ENCODE measurements around the gene RNF25. TPM values are rescaled to one million over a fixed set of nuclear protein-coding genes. Genes with fewer than 3 reads are reported as not detected.
A peak's percentile ranks its signal among the peaks of the same experiment; 100 is the strongest.

The RNF25 gene, protein sequence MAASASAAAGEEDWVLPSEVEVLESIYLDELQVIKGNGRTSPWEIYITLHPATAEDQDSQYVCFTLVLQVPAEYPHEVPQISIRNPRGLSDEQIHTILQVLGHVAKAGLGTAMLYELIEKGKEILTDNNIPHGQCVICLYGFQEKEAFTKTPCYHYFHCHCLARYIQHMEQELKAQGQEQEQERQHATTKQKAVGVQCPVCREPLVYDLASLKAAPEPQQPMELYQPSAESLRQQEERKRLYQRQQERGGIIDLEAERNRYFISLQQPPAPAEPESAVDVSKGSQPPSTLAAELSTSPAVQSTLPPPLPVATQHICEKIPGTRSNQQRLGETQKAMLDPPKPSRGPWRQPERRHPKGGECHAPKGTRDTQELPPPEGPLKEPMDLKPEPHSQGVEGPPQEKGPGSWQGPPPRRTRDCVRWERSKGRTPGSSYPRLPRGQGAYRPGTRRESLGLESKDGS
- polyA plus RNA-seq, result 10 to 100 TPM; 10.3 to 29.2 (median 18.9) TPM

DNA sequence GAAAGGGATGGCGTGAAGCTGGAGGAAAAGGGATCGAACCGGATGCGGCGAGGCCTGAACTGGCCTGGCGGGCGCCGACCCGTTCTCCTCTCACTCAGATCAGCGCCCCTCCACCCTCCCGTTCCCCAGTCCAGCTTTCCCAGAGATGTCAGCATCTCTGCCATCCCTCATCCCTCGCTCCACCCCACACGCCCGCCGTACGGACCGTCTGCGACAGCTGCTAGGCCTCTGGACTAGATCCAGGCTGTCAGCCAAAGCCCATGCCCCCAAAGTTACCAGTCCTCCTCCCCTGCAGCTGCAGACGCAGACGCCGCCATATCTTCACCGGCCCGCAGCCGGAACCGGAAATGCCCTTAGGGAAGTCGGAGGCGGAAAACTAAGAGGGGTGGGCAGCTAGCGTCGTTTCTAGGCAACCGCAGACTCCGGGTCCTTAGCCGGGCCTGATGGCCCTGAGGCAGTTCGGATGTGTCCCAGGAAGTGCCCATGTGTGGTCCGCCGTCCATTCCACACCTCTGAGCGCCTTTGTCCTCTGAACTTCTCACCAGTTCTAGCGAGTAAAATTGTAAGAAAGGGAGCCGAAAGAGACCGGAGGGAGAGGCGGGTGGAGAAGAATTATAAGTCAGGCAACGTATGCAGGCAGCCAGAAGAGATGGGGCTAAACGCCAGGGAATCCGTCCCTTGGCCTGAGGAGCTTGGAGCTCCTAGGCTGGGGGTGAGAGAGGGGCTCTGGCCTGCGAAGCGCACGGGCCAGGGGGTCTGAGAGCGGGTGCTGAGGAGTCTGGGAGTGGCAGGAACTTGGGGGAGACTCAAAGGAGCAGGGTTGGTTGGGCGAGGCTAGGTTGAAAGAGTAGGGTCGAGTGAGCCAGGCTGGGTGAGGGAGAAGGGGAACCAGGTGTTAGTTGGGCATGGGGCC is at the start of gene RNF25, which contains the start of gene STK36:
RNF25 (minus strand) TSS at position 349 of the 913 bp plus-strand sequence; CDS start at position 317, 32 bp downstream.
STK36 (plus strand) TSS at position 433 of the 913 bp plus-strand sequence. CDS start 744 bp downstream, outside the sequence.
- 0 to 1% (median 0%) methylated on average over 36 to 49 of the region's 49 CpGs for WGBS, 3 donors
- no peak within 1 kb of the TSS for H3K27ac ChIP-seq (ENCODE audit: low read depth, low read length)

DNA sequence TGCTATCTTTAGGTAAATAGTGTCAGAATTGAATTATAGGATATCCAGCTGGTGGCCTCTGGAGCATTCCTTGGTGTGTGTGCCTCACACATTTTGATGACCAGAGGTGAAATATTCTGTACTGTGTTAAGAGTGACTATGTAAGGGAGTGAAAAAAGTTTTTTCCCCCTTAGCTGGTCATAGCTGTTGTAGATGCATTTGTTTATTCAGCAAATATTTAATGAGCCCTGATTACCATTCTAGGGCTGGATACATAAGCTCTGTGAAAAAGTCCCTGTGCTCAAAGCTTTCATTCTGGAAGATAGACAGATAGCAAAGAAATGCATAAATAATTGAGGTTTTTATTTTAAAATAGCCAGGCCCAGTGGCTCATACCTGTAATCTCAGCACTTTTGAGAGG is 49.7 kb upstream of the RNF25 start:
- H3K27ac ChIP-seq (ENCODE audit: low read depth, low read length), result no peak overlapping the region

DNA sequence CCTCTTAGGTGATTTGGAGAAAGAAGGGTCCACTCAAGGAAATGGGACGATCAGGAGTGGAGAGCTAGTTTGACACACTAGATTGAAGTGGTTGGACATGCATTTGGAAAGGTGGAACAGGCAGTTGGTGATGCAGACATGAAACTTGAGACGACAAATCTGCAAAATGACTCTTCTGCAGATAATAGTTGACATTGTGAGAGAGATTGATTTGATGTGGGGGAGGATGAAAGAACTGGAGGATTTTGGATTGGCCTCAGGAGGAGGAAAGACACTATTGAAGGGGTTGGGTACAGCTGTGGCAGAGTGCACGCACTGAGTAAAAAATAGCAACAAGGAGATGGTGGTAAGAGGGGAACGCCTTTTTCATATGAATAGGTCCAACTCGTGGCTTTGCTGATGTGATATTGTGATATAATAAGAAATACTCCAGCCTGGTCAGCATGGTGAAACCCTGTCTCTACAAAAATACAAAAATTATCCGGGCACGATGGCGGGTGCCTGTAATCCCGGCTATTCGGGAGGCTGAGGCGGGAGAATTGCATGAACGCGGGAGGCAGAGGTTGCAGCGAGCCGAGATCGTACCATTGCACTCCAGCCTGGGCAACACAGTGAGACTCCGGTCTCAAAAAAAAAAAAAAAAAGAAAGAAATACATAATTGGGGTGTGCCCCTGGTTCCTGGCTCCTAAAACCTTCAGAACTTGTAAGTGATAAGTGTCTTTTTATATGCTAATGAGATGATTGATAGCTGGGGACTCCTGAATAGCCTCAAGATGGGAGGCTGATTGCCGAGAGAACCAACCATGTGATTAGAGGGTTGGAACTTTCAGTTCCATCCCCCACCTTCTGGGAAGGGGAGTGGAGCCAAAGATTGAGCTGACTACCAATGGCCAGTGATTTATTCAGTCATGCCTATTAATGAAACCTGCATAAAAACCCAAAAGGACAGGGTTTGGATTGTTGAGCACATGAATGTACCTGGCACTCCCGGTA is 48.5 kb upstream of the RNF25 start:
- H3K27ac ChIP-seq (ENCODE audit: low read depth, low read length), result no peak overlapping the region
- WGBS, 3 donors, result 94 to 96% (median 95%) methylated on average over 19 of the region's 19 CpGs

DNA sequence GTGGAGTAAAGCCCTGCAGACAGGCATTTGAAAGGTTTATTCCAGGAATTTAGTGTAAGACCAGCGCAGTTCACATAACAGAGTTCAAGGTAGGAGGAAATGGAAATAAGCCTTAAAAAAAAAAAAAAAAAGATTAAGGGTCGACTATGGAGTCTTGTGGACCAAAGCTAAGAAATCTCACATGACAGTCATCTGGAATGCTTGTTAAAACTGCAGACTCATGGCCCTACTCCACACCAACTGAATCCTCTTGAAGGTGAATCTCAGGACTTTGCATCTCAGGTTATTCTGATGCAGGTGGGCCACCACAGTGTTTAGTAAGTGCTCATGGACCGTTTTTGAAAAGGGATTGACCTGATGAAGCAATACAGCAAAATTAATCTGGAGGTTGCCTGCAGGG is 47.7 kb upstream of the RNF25 start:
- 62 to 73% (median 67%) methylated on average over 3 of the region's 3 CpGs for WGBS, 3 donors
- no peak overlapping the region for H3K27ac ChIP-seq (ENCODE audit: low read depth, low read length)

DNA sequence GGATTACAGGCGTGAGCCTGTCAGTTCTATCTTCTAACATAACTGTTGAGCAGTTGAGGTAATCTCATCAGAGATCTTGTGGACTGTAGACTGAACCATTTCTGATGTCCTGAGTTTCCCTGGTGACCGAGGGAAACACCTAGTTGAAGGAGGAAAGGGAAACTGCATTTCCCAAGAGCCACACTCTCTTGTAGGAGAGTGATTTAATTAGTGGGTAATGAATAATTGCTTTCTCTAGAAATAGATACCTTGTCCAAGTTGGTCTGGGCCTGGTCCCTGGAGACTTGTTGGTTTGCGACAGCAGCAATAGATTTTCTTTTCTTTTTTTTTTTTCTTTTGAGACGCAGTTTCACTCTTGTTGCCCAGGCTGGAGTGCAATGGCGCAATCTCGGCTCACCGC is 46.3 kb upstream of the RNF25 start:
- 81 to 95% (median 85%) methylated on average over 7 of the region's 7 CpGs for WGBS, 3 donors
- no peak overlapping the region for H3K27ac ChIP-seq (ENCODE audit: low read depth, low read length)

DNA sequence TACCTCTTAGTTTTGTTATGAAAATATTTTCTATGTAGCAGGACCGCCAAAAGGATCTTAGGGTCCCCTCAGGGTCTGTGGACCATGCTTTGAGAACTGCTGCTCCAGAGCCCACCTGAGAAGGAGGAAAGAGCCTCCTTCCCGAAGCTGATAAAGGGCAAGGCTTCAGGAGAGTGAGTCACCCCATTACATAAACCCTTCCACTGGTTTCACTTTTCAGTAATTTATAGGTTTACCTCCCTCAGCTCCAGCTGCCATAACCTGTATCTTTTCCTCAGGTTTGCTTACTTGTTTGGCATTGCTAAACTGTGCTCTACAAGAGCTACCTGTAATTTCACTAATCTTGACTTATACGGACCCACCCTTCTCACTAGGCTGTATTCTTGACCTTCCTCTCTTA is 45.5 kb upstream of the RNF25 start:
- 66 to 81% (median 78%) methylated on average over 3 of the region's 3 CpGs for WGBS, 3 donors
- no peak overlapping the region for H3K27ac ChIP-seq (ENCODE audit: low read depth, low read length)

DNA sequence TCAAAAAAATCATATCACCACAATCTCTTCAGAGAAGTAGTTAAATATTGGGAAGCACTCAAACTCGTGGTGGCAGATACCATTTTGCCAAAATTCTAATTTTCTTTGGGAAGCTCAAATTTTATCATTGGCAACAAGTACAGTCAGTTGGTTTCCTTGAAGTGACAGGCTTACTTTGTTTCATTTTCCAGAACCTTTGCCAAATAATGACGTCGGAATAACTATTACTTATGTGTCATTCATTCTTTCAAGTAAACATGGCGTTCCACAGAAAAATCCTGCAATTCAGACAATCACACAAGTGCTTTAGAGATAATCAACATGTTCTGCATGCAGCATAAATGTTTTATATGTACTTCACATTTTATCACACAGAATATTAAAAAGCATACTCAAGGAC is 44.3 kb upstream of the RNF25 start:
- WGBS, 3 donors, result 64 to 84% (median 83%) methylated on average over 4 of the region's 4 CpGs
- H3K27ac ChIP-seq (ENCODE audit: low read depth, low read length), result no peak overlapping the region

DNA sequence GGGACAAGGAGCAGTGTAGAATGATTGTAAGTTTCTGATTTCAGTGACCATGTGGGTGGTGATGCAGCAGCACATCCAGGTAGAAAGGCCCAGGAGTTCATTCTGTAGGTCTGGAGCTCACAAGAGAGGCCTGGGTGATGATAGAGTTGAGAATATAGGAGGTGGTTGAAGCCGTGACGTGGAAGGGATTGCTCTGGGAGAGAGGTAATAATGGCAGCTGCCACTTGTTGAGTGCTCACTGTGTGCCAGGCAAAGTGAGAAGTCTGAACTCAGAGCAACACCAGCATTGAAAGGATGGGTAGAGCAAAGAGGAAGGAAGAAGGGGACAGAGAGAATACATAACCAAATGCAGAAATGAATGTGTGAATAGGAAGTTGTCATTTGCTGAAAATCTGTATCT is 42.1 kb upstream of the RNF25 start:
- WGBS, 3 donors, result 84 to 97% (median 93%) methylated on average over 2 of the region's 2 CpGs
- H3K27ac ChIP-seq (ENCODE audit: low read depth, low read length), result no peak overlapping the region

DNA sequence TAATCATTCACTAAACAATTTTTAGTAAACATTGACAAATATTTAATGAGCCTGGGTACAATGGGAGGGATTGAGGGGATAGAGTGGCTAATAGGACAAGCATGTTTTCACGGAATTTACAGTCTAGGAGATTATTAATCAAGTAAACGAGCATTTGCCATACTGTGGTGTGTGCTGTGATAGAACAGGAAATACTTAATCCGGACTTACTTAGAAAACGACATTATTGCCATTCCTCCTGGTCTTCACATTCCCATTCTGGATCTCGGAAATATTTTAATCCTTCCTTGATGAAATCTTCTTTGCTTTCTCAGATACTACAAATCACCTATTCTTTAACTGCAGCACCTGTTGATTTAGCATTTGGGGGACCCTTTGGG is 39.7 kb upstream of the RNF25 start:
- WGBS, 3 donors, result 8 to 10% (median 8%) methylated on average over 5 of the region's 5 CpGs
- no peak overlapping the region for H3K27ac ChIP-seq (ENCODE audit: low read depth, low read length)

DNA sequence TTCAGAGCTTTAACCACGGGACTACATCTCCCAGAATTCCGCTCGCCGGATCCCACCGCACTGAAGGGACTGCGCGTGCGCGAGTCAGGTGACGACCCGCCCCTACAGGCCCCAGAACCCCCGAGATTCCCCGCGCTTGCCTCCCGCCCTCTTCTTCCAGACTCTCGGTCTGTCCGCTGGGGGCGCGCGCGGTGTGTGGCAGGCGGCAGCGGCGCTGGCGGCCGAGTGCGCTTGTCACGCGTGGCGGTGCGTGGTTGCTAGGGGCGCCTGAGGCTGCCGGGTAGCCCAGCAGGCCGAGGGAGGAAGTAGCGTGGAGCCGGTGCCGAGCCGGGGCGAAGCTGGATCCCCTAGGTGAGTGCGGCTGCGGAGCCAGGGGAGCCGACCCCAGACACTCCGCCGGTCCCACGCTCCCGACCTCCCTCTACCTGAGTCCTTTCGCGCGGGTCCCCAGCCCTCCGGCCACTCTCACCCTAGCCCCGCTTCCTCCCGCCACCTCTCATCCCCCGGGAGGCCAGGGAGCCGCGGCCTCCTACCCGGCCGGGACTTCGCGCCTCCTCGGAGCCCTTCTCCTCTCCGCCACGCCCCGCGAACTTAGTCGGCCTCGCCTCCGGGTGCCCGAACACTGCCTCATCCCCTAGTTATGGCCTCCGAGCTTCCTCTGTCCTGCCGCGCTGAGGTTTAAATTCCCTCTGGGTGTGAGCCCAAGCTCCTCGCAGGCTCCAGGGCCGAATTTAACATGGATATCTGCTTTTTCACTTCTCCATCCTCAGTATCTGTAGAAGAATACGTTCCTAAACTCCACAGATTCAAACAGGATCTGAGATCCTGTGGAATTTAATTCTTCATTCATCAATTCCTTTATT is 39.1 kb upstream of the RNF25 start, which contains the start of gene TTLL4:
TTLL4 (plus strand) TSS at position 149 of the 863 bp plus-strand sequence. CDS start 26,842 bp downstream, outside the sequence.
- WGBS, 3 donors, result 0 to 1% (median 0%) methylated on average over 62 to 74 of the region's 74 CpGs

DNA sequence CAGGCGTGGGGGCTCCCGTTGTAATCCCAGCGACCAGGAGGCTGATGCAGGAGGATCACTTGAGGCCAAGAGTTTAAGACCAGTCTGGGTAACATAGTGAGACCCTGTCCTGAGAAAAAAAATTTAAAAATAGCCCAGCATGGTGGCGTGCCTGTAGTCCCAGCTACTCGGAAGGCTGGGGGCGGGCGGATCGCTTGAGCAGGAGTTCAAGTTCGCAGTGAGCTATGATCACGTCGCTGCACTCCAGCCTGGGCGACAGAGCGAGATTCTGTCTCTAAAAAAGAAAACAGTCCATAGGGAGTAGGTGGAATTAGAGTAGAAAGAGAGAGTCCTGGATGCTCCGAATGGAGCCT is 38.5 kb upstream of the RNF25 start:
- WGBS, 3 donors, result 39 to 54% (median 40%) methylated on average over 14 of the region's 14 CpGs
- H3K27ac ChIP-seq (ENCODE audit: low read depth, low read length), result no peak overlapping the region

More for the DNA sequence above, 39.1 kb upstream of the RNF25 start, which contains the start of gene TTLL4:
- H3K27ac ChIP-seq (ENCODE audit: low read depth, low read length), result peak within 1 kb of the TSS; percentile 88

DNA sequence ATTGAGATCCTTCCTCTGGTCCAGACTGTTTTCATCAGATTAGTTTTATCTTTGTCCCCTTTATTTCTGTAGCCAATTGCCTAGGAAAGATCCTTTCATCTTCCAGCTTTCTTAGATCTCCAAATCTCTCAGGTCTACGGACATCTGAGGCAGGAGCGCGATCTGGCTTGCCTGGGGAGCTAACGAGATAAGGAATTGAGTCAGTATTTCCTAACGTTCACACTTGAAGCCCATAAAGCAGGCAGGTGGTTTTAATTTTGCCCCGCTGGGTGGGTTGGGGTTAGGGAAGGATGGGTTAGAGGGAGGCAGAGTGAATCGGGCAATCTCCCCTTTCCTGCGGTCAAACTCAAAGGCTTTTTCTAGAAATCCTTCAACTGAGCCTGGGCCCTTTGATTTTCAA is 38.1 kb upstream of the RNF25 start:
- 77 to 90% (median 83%) methylated on average over 8 of the region's 8 CpGs for WGBS, 3 donors
- H3K27ac ChIP-seq (ENCODE audit: low read depth, low read length), result no peak overlapping the region

DNA sequence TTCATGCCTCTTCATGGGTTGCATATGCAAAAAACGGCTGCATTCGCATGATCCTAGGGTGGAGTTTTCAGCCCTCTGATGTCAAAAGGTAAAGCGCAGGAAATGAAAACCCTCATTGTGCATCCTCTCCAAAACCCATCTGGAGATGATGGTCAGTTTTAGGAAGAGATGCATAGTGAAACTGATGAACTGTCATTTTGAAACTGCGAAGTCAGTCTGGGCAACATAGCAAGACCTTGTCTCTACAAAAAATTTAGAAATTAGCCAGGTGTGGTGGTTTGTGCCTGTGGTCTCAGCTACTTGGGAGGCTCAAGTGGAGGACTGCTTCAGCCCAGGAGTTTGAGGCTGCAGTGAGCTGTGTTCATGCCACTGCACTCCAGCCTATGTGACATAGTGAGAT is 36.3 kb upstream of the RNF25 start:
- H3K27ac ChIP-seq (ENCODE audit: low read depth, low read length), result no peak overlapping the region
- WGBS, 3 donors, result 85 to 96% (median 90%) methylated on average over 4 of the region's 4 CpGs

DNA sequence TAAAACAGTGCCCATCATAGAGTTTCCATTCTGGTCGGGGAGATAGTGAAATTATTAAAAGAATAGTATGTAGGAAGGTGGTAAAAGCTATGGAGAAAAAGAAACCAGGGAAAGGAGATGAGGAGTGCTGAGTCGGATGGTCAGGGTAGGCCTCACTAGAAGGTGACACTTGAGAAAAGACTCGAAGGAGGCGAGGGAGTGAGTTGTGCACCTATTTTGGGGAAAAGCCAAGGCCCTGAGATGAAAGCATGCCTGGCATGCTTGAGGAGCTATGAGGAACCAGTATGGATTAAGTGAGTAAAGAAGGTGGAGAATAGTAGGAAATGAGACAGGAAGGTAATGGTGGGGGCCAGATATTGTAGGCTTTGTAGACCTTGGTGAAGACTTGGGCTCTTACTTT is 31.5 kb upstream of the RNF25 start:
- WGBS, 3 donors, result 83 to 89% (median 86%) methylated on average over 4 of the region's 4 CpGs
- no peak overlapping the region for H3K27ac ChIP-seq (ENCODE audit: low read depth, low read length)

DNA sequence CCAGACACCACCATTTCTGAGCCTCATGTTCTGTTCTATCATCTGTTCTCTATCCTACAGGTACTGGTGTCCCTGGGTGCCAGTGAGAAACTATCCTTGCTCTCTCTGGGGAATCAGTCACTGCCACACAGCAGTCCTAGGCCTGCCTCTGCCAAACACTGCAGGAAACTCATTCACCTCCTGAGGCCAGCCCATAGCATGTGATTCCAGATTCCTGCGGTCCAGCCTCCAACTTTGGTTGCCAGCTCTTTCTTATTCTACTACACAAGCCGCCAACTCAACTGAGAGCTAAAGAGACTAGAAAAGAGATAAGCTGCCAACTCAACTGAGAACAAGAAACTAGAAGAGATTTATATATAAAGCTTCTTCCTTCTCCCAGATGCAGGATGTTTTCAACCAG is 30.0 kb upstream of the RNF25 start:
- 93% methylated on average over 2 of the region's 2 CpGs for WGBS, 3 donors
- no peak overlapping the region for H3K27ac ChIP-seq (ENCODE audit: low read depth, low read length)

DNA sequence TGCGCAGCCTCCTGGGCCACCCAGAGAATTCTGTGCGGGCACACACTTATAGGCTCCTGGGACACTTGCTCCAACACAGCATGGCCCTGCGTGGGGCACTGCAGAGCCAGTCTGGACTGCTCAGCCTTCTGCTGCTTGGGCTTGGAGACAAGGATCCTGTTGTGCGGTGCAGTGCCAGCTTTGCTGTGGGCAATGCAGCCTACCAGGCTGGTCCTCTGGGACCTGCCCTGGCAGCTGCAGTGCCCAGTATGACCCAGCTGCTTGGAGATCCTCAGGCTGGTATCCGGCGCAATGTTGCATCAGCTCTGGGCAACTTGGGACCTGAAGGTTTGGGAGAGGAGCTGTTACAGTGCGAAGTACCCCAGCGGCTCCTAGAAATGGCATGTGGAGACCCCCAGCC is 27.1 kb upstream of the RNF25 start:
- WGBS, 3 donors, result 80 to 94% (median 92%) methylated on average over 8 of the region's 8 CpGs
- no peak overlapping the region for H3K27ac ChIP-seq (ENCODE audit: low read depth, low read length)

Measured in adipose tissue (tissue), 3 donors.